Keratinocyte (primary cell): ENCODE data around the gene TMEM229B.

Source experiments
- CTCF ChIP-seq, 3 experiments: IDR thresholded peaks in 1 of 3; conservative IDR thresholded peaks in 1 of 3; optimal IDR thresholded peaks in 1 of 3; 2 replicates in 2 of 3; 3 replicates in 1 of 3; pipeline versions ENCODE3 to v1.5.1; 2011; ENCODE audit warnings: low read length in 3 of 3, mild to moderate bottlenecking in 3 of 3, moderate library complexity in 2 of 3, control low read depth in 1 of 3, inconsistent platforms in 1 of 3; ENCODE audit not compliant: insufficient read depth in 2 of 3; ENCODE audit errors: extremely low read depth in 1 of 3
- EZH2 ChIP-seq: IDR thresholded peaks from one replicate; pipeline ENCODE4 v1.6.1; 2012; ENCODE audit warnings: inconsistent platforms, mild to moderate bottlenecking, low read length, moderate library complexity

DNA sequence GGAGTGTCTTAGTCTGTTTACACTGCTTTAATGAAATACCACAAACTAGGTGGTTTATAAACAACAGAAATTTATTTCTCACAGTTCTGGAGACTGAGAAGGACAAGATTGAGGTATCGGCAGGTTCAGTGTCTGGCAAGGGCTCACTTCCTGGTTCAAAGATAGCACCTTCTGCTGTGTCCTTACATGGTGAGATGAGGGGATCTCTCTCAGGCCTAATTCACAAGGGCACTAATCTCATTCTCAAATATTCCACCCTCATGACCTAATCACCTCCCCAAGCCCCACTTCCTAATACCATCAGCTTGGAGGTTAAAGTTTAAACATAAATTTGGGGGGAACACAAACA lies 41.5 kb downstream of the TMEM229B start:
- no peak for TF ChIP-seq CTCF (optimal IDR thresholded peaks at IDR 0.05 in 1 of 3, IDR thresholded peaks at IDR 0.05 in 1 of 3, conservative IDR thresholded peaks at IDR 0.05 in 1 of 3; ENCODE audit: extremely low read depth in 1 of 3, insufficient read depth in 2 of 3, low read length in 3 of 3)
- TF ChIP-seq EZH2 = no peak
